Measurements from ENCODE around the gene FAM20A. TPM values are rescaled to one million over a fixed set of nuclear protein-coding genes. Genes with fewer than 3 reads are reported as not detected.

FAM20A gene
- total and polyA plus RNA-seq, 2 of the 8 experiments (the other 6 are each of a cell fraction or from before 2014, with no cell fraction given) = 3.6 to 11.9 TPM

DNA sequence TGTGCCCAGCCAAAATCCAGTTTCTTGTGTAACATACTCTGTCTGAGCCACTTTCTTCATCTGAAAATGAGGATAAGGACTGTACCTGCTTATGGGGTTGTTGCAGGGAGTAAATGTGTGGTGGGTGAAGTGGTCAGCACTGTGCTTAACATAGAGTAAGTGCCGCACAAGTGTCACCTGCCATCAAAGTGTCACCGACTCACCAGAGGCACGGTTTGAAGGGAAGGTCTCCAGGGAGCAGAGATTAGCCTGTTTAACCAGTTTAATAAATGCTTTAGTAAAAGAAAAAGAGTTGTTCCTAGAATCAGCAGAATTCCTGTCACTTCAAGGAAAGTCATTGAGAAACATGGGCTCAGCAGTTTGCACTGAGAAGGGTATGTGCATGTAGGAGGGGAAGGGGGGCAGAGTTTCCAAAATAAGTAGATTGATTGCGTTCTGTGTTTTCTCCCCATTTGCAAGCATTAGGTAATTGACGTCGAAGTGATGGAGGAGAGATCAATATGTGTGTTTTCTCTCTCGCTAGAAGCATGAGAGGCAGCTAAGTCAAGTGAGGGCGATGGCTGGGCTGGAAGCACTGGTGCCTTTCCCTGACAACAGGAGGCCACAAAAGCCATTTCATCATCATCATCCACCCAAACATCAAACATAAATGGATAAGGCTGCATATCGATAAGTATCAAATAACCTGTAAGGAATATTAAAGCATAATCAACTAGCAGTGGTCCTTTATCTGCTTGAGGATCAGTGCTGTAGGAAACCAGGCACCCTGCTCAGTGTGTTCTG is 19.1 kb downstream of the FAM20A start:
- WGBS, 2 experiments (ENCODE audit: extremely low coverage in 1 of 2, insufficient coverage in 1 of 2, insufficient read length in 1 of 2, insufficient replicate concordance in 2 of 2, low coverage in 1 of 2, low lambda C conversion rate in 2 of 2, missing lambda C conversion rate in 1 of 2) = 93% methylated on average over 9 of the region's 9 CpGs; no CpG with 5 or more reads in 1 of the 2 experiments
- H2AFZ ChIP-seq (ENCODE audit: low read length) = no peak overlapping the region
- H4K8ac ChIP-seq (ENCODE audit: extremely low read depth, insufficient read depth, low read length) = no peak overlapping the region
- H3K27ac ChIP-seq (ENCODE audit: low read depth, low read length) = no peak overlapping the region
- no peak overlapping the region for H3K4me3 ChIP-seq (ENCODE audit: extremely low read depth in 1 of 4, insufficient read depth in 2 of 4, low read depth in 3 of 4, low read length in 4 of 4)
- H3K56ac ChIP-seq (replicated peaks; ENCODE audit: insufficient read length, low read depth, low read length) = no peak overlapping the region
- H2BK120ac ChIP-seq (replicated peaks; ENCODE audit: low read depth, low read length) = no peak overlapping the region
- no peaks in the 10 kb centered on the region for H3K23me2 ChIP-seq (ENCODE audit: low read depth, low read length)
- H2BK15ac ChIP-seq (ENCODE audit: low read length) = no peak overlapping the region
- POLR2A ChIA-PET (ENCODE audit: partially characterized antibody) = no interaction called here
- H3K27me3 ChIP-seq (replicated peaks in 1 of 4; ENCODE audit: control insufficient read depth in 3 of 4, extremely low read depth in 1 of 4, insufficient read depth in 3 of 4, low read length in 3 of 4) = no peaks in the 10 kb centered on the region
- peaks cover 0 to 2% (median under 1%) of the 10 kb centered on the region in 4 experiments; a peak in 2 of 7 replicates for H3K4me1 ChIP-seq (replicated peaks in 1 of 4; ENCODE audit: control insufficient read depth in 3 of 4, insufficient read depth in 4 of 4, low read length in 3 of 4)
- H3K14ac ChIP-seq (ENCODE audit: insufficient read length) = no peak overlapping the region
- H3K23ac ChIP-seq (ENCODE audit: insufficient read length) = no peak overlapping the region
- no peak overlapping the region for H2AK5ac ChIP-seq (ENCODE audit: low read depth, low read length)
- no peak overlapping the region for H3K4me2 ChIP-seq (ENCODE audit: insufficient read depth in 1 of 2, low read depth in 2 of 2, low read length in 2 of 2)
- H3K79me2 ChIP-seq (ENCODE audit: control insufficient read depth in 1 of 2, insufficient read depth in 2 of 2, low read length in 2 of 2) = no peaks in the 10 kb centered on the region
- no peaks in the 10 kb centered on the region; a peak in 1 of 4 replicates for H3K9me3 ChIP-seq (ENCODE audit: insufficient read depth in 2 of 2, low read depth in 1 of 2, low read length in 1 of 2)
- FAIRE-seq (no peak), DNase-seq (ENCODE audit: low read depth in 1 of 2, low spot score in 2 of 2) (no peak)
- CTCF ChIA-PET (ENCODE audit: partially characterized antibody) = no interaction called here
- no peak overlapping the region for H2BK5ac ChIP-seq (ENCODE audit: low read depth, low read length)
- H4K5ac ChIP-seq (ENCODE audit: insufficient read length, low read depth, low read length) = no peak overlapping the region
- 0 out of 8 replicates have a peak, but pooled peaks cover 0 to 7% (median 0%) of the 10 kb centered on the region in 4 experiments for H3K36me3 ChIP-seq (ENCODE audit: control insufficient read depth in 2 of 4, insufficient read depth in 4 of 4, low read length in 3 of 4)
- no peaks in the 10 kb centered on the region for H3K79me1 ChIP-seq (ENCODE audit: low read depth, low read length)
- H4K91ac ChIP-seq (replicated peaks; ENCODE audit: insufficient read length, low read length) = no peak overlapping the region
- no peaks in the 10 kb centered on the region for H4K20me1 ChIP-seq (replicated peaks in 1 of 2; ENCODE audit: control insufficient read depth in 1 of 2, insufficient read depth in 2 of 2, low read length in 2 of 2)
- no peak overlapping the region for H2BK20ac ChIP-seq (ENCODE audit: low read length)
- no peak overlapping the region for H3K4ac ChIP-seq (replicated peaks; ENCODE audit: insufficient read length, low read depth, low read length)
- H2BK12ac ChIP-seq (ENCODE audit: low read depth, low read length) = no peak overlapping the region
- no peak overlapping the region for H3K18ac ChIP-seq (ENCODE audit: extremely low read depth, low read length)
- no peak overlapping the region for H3K9ac ChIP-seq (replicated peaks in 1 of 4; ENCODE audit: extremely low read depth in 1 of 4, low read depth in 3 of 4, low read length in 3 of 4)
- TF ChIP-seq HDAC6 (IDR thresholded peaks at IDR 0.05; ENCODE audit: low read depth, low read length) = no peak
- no peak for TF ChIP-seq SP2 (IDR thresholded peaks at IDR 0.05; ENCODE audit: low read length)
- TF ChIP-seq YY1 (IDR thresholded peaks at IDR 0.05; ENCODE audit: low read depth, low read length) = no peak
- TF ChIP-seq TBP (IDR thresholded peaks at IDR 0.05; ENCODE audit: low read depth, low read length) = no peak
- TF ChIP-seq EP300 (IDR thresholded peaks at IDR 0.05; ENCODE audit: borderline replicate concordance in 1 of 2, low read depth in 2 of 2, low read length in 2 of 2) = no peak
- no peak for TF ChIP-seq SIX5 (IDR thresholded peaks at IDR 0.05; ENCODE audit: low read depth, low read length)
- TF ChIP-seq CTBP2 (IDR thresholded peaks at IDR 0.05; ENCODE audit: borderline replicate concordance, insufficient read depth, insufficient read length, low read length) = no peak
- TF ChIP-seq ATF3 (IDR thresholded peaks at IDR 0.05; ENCODE audit: insufficient read depth, low read depth, low read length) = no peak
- no peak for TF ChIP-seq RBBP5 (IDR thresholded peaks at IDR 0.05; ENCODE audit: borderline replicate concordance, low read depth, low read length)
- TF ChIP-seq SUZ12 (IDR thresholded peaks at IDR 0.05; ENCODE audit: low read length) = no peak
- no peak for TF ChIP-seq FOSL1 (IDR thresholded peaks at IDR 0.05; ENCODE audit: insufficient read depth, low read depth, low read length)
- no peak for TF ChIP-seq EZH2 (IDR thresholded peaks at IDR 0.05; ENCODE audit: low read depth, low read length, severe bottlenecking)
